HFF-Myc (cell line): ENCODE measurements around the gene KMT2B.
A peak's percentile ranks its signal among the peaks of the same experiment; 100 is the strongest.

Experiments used
- DNase-seq: peaks from one replicate; pipeline ENCODE4 v3.0.0-alpha.2; 2011; ENCODE audit warnings: low read depth; ENCODE audit errors: extremely low read depth
- H3K4me3 ChIP-seq: replicated peaks from 2 replicates; pipeline ENCODE4 v1.5.1; 2011; ENCODE audit warnings: low read depth, mild to moderate bottlenecking, control low read depth, low read length
- CTCF ChIP-seq: IDR thresholded peaks from 2 replicates; pipeline ENCODE4 v1.5.1; 2012; ENCODE audit warnings: mild to moderate bottlenecking, low read depth, low read length, control low read depth; ENCODE audit errors: missing control alignments

Gene KMT2B

GRCh38 chr19:35696835-35697234 is 21.0 kb upstream of the KMT2B start:
- no peak for TF ChIP-seq CTCF
- no peak for DNase-seq
- no peak overlapping the region for H3K4me3 ChIP-seq

- peak overlapping the region; percentile 42 for H3K4me3 ChIP-seq
- DNase-seq, result peak; percentile 88
- no peak for TF ChIP-seq CTCF
Observed at GRCh38 chr19:35702223-35703012, 15.4 kb upstream of the KMT2B start.

- TF ChIP-seq CTCF, result no peak
- H3K4me3 ChIP-seq, result no peak overlapping the region
- no peak for DNase-seq
Observed at GRCh38 chr19:35703343-35703742, 14.5 kb upstream of the KMT2B start.

- no peak within 1 kb of the TSS for H3K4me3 ChIP-seq
- TF ChIP-seq CTCF, result no peak
- peak; percentile 14 for DNase-seq
Observed at GRCh38 chr19:35704218-35704617, 13.6 kb upstream of the KMT2B start, which contains the start of gene ZBTB32. TSS of gene ZBTB32 (plus strand) at chr19:35704558. CDS start at chr19:35714627, 10,069 bp downstream.

- DNase-seq, result no peak
- no peak overlapping the region for H3K4me3 ChIP-seq
- TF ChIP-seq CTCF, result no peak
Observed at GRCh38 chr19:35708391-35708790, 9.4 kb upstream of the KMT2B start.

- TF ChIP-seq CTCF, result no peak
- H3K4me3 ChIP-seq, result no peak overlapping the region
Observed at GRCh38 chr19:35710784-35711723, 6.7 kb upstream of the KMT2B start.

More at GRCh38 chr19:35710784-35711723, 6.7 kb upstream of the KMT2B start:
- DNase-seq, result no peak
